ENCODE results near the gene CDH23.

Gene CDH23

GRCh38 chr10:71770255-71770654 lies 373.5 kb downstream of the CDH23 start:
- DNase-seq, result no peak

GRCh38 chr10:71770789-71771188 lies 374.1 kb downstream of the CDH23 start:
- DNase-seq, result no peak

- DNase-seq, result peak; percentile 24
Measured at GRCh38 chr10:71771204-71771603, 374.5 kb downstream of the CDH23 start.

- peak; percentile 46 for DNase-seq
Measured at GRCh38 chr10:71771821-71772617, 375.3 kb downstream of the CDH23 start.

GRCh38 chr10:71772832-71773220 lies 376.1 kb downstream of the CDH23 start:
- DNase-seq, result peak; percentile 34

- DNase-seq, result peak; percentile 94
Measured at GRCh38 chr10:71773221-71773971, 376.7 kb downstream of the CDH23 start, which contains the start of gene VSIR. TSS of gene VSIR (minus strand) at chr10:71773520. CDS start at chr10:71773439, 81 bp downstream.

- DNase-seq, result no peak
Measured at GRCh38 chr10:71774916-71775702, 378.4 kb downstream of the CDH23 start.

GRCh38 chr10:71776481-71776925 lies 379.8 kb downstream of the CDH23 start:
- no peak for DNase-seq

- no peak for DNase-seq
Measured at GRCh38 chr10:71777213-71777985, 380.7 kb downstream of the CDH23 start.

GRCh38 chr10:71778071-71778825 lies 381.5 kb downstream of the CDH23 start:
- no peak for DNase-seq

GRCh38 chr10:71779641-71780040 lies 382.9 kb downstream of the CDH23 start:
- DNase-seq, result no peak

GRCh38 chr10:71780156-71780555 lies 383.4 kb downstream of the CDH23 start:
- DNase-seq, result no peak

- DNase-seq, result no peak
Measured at GRCh38 chr10:71780719-71781118, 384.0 kb downstream of the CDH23 start.

- no peak for DNase-seq
Measured at GRCh38 chr10:71782221-71782916, 385.6 kb downstream of the CDH23 start.

GRCh38 chr10:71782917-71783490 lies 386.3 kb downstream of the CDH23 start:
- DNase-seq, result no peak

- no peak for DNase-seq
Measured at GRCh38 chr10:71783917-71784678, 387.4 kb downstream of the CDH23 start.

GRCh38 chr10:71784679-71785272 lies 388.1 kb downstream of the CDH23 start:
- DNase-seq, result no peak

- DNase-seq, result no peak
Measured at GRCh38 chr10:71788954-71789353, 392.2 kb downstream of the CDH23 start.

GRCh38 chr10:71789871-71790270 lies 393.2 kb downstream of the CDH23 start:
- DNase-seq, result no peak
